ENCODE data around the gene BTG2.
"Not testable (repeated sequence)": the region's sequence is repeated elsewhere in the genome, so short reads cannot be mapped to it uniquely, and the experiment has no call there.

BTG2 gene

GRCh38 chr1:203314025-203314759, 8.9 kb downstream of the BTG2 start:
- not testable (repeated sequence) for DNase-seq (ENCODE audit: low read depth in 4 of 4, low spot score in 1 of 4)

- no peak for DNase-seq (ENCODE audit: low read depth in 4 of 4, low spot score in 1 of 4)
Observed at GRCh38 chr1:203316626-203317093, 11.3 kb downstream of the BTG2 start.

DNA sequence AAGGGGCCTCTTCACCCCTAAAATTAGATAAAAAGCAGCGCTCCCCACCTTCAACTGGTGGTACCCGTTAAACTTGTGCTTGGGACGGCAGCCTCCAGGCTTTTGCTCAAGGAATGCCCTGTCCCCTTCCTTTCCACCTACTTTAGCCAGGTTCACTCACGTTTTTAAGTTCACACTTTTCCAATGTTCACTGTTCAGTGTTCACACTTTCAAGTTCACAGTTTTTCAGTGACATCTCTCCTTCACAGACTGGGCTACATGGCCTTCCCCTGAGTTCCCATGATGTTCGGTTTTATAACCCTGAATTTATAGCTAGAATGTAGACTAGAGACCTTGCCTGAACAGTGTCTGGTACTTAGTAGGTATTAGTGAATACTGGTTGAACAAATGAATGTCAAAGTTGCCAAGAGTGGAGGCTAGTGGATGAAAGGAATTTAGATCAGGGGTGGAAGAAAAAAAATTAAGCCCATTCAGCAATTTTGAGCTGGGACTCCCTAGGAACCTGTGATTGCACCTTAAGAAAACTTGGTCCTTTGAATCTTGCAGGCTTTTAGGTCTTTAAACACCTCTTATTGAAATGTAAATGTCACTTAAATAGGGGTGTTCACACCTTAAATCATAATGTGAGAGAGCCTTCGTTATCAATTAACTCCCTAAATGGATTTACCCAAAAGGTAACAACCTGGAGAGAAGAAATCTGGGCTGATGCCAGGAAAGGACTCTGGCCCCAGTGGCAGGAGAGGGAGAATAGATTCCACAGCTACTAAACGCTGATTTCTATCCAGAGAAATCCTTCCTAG, 12.3 kb downstream of the BTG2 start:
- DNase-seq (ENCODE audit: low read depth in 4 of 4, low spot score in 1 of 4), result no peak

DNA sequence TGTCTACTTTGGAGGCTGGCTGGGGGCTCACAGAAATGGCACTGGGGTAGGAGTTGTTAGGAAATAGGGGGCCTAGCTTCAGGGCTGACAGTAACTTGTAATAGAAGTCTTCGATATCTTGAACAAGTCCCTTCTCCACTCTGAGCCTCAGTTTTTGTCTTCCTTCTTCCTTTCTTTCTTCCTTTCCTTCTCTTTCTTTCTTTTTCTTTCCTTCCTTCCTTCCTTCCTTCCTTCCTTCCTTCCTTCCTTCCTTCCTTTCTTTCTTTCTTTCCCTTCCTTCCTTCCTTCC, 12.9 kb downstream of the BTG2 start:
- no peak for DNase-seq (ENCODE audit: low read depth in 4 of 4, low spot score in 1 of 4)

DNA sequence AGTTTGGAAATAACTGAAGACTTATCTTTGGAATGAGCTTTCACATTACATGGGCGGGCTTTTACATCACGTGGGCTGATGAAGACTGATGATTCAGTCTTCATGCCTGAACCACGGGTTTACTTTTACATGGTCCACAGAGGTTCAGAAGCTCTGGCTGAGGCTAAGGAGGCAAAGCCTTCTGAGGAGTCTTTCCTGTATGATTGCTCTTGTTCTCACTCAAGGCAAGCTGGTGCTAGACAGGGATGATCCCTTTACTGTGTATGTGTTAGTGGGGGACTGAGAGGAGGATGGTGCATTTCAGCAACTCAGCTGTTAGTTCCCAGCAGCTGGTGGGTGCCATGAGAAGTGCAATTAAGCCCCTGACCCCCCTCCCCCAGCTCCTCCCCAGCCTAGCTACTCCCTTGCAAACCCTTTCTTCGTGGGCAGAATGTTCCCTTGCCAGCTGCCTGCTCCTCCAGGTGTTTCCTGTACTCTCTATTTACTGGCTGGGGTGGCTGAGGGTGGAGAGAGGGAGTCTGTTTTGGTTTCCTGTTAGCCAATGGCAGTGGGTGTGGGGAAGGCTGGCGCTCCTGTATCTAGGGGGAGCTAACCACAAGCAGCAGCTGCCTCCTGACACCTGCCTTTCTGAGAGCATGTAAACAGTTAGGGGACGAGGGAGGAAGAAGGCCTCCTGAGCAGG, 15.4 kb downstream of the BTG2 start:
- peak in 1 of 4 experiments; percentile 21 for DNase-seq (ENCODE audit: low read depth in 4 of 4, low spot score in 1 of 4)

DNA sequence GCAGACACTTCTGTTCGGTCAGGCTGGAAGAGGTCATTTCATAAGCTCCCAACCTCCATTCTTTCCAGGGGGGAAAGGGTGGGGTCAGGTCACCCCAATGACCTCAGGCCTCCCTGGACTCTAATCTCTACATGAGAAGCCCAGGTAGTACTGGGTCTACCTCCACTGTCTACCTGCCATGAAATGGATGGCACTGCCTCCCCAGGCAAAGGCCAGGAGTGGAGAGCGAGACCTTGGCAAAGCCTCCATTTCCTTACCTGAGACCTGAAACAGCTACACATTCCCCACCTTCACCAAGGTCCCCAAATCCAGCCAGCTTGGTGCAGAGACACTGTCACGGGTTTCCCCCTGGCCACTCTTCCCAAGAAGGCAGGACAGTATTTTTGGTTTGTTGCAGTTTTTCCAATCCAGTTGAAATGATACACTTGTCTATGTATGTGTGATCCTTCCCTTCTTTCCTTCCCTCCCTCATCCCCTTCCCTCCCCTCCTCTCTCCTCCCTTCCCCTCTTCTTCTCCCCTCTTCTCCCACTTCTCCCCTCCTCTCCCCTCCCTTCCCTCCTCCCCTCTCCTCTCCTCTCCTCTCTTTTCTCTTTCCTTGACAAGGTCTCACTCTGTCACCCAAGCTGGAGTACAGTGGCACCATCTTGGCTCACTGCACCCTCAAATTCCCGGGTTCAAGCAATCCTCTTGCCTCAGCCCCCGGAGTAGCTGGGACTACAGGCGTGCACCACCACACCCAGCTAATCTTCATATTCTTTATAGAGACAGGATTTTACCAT, 16.1 kb downstream of the BTG2 start:
- DNase-seq (ENCODE audit: low read depth in 4 of 4, low spot score in 1 of 4), result no peak

- DNase-seq (ENCODE audit: low read depth in 4 of 4, low spot score in 1 of 4), result no peak
Observed at GRCh38 chr1:203322500-203323179, 17.3 kb downstream of the BTG2 start.

DNA sequence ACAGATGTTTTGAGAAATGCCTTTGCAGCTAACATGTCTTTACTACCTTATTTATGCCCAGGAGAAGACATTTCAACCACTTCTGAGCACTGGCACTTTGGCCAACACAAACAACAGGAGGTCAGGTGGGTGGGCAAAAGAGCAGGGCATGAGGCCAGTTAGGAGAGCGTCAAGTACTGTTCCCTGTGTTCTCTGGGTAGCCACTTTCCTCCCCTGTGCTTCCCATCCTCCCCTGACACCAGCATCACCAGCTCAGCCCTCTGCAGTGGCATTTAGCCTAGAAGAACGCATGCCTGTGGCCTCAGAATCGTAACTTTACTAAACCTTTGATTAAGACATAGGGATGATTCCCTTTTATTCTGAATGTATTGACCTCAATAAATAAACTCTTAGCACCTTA, 18.3 kb downstream of the BTG2 start:
- DNase-seq (ENCODE audit: low read depth in 4 of 4, low spot score in 1 of 4), result no peak

- DNase-seq (ENCODE audit: low read depth in 4 of 4, low spot score in 1 of 4), result no peak
Observed at GRCh38 chr1:203324105-203325025, 19.0 kb downstream of the BTG2 start.

- peak in 1 of 4 experiments; percentile 28 for DNase-seq (ENCODE audit: low read depth in 4 of 4, low spot score in 1 of 4)
Observed at GRCh38 chr1:203325026-203325417, 19.7 kb downstream of the BTG2 start.

DNA sequence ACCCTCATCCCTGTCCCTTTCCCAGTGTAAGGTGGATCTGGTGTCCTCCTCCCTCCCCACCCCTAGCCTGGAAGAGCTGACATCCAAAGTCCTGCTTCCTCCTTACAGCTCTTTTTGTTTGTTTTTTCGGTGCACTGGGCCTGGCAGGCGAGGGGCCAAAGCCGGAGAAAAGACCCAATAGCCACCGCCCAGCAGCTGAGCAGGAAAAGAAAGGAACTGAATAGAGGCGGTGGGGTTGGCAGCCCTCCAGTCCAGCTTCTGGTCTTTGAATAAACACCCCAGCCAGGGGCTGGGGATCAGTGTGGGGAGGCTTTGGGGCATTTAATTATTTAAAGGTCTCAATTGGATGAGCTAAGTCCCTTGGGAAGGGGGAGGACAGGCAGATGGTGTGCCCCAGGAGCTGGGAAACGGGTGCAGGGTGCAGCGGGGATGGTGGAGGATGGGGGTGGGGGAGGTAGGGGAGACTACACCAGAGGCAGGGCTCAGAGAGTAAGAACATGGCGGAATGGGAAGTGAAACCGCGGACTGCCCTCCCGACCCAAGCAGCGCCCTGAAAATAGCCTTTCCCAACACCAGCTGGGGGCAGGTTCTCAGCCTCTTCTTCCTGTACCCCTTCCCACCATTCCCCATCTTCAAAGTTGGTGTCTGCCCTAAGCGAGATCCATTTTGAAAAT, 20.2 kb downstream of the BTG2 start:
- DNase-seq (ENCODE audit: low read depth in 4 of 4, low spot score in 1 of 4), result no peak

DNA sequence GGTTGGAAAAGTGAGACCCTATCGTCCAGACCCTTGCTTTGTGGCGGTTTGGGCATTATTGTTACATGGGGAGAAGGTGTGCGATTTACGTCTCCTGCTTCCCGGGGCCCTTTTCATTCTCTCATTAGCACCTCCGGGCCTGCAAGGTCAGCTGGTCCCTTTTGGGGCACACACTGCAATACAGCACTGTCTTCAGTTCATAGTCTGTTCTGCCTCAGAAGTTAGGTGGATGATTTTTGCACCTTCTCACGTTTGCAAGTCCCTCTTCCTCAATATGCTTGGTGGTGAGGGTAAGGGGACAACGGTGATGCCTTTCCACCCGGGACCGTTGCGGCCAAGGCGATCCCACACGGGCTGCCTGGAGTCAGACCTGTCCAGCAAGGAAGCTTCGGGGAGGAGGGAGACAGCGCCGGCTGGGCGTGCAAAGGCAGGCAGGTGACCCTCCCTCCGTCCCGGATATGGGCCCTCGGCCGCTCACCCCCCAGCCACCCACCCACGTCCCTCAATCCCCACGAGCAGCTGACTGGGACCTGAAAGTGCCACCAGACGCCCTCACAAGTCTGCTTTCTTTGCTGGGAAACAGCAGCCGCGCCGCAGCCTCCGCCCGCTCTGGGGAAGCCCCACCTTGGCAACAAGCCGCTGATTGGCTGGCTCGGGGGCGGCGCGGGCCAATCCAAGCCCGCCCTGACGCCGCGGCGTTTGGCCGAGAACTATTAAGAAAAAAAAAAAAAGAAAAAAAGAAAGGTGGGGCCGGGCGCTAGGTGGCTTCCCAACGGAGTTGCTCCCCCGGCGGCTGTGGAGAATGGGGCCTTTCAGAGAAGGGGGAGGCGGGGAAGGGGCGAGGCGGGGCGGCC, 21.7 kb downstream of the BTG2 start:
- peak; percentile 78 to 92 (median 86) for DNase-seq (ENCODE audit: low read depth in 4 of 4, low spot score in 1 of 4)

DNA sequence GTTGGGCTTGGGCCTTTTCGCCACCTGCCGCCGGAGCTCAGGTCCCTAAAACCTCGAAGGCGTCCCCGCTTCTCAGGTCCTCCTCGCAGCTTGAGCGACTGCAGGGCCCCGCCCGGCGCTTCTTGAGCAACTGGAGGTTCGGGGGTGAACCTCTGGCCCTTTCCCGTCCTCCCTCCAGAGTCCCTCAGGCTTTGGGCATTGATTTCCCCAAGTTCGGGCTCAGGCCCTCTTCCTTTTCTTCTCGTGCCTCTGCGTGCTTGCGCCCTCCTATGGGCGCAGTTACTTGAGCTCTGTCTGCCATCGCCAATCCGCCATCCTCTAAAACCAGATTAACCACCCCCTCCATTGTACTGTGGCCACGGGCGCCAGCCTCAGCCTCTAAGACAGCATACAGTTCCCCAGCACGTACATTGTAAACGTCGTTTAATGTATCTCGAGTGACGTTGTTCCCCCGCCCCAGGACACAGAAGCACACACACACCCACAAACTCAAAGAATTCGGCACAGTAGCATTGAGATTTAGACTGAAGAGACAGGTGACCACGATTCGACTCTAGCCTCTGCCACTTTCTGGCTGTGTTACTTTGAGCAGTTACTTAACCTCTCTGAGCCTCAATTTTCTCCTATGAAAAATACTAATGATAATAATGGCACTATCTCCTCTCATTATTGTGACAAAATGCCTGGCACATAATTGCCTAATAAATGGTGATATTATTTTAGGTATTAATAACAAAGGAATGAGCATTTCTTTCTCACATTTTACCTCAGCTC, 22.6 kb downstream of the BTG2 start:
- DNase-seq (ENCODE audit: low read depth in 4 of 4, low spot score in 1 of 4), result no peak

- DNase-seq (ENCODE audit: low read depth in 4 of 4, low spot score in 1 of 4), result no peak
Observed at GRCh38 chr1:203328714-203329122, 23.4 kb downstream of the BTG2 start.

DNA sequence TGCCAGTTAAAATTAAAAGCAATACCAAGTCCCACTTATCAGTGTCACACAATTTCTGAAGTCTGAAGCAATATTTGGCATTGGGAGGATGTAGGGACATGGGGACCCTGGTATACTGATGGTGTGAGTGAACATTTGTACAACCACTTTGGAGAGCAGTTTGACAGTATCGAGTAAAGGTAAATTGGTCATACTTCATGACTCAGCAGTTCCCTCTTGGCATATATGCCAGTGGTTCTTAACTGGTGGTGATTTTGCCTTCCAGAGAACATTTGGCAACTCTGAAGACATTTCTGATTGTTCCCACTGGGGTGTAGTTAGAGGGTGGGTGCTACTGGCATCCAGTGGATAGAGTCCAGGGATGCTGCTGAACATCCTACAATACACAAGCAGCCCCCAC, 25.9 kb downstream of the BTG2 start:
- DNase-seq (ENCODE audit: low read depth in 4 of 4, low spot score in 1 of 4), result no peak

GRCh38 chr1:203335503-203335902, 30.2 kb downstream of the BTG2 start:
- no peak for DNase-seq (ENCODE audit: low read depth in 4 of 4, low spot score in 1 of 4)

DNA sequence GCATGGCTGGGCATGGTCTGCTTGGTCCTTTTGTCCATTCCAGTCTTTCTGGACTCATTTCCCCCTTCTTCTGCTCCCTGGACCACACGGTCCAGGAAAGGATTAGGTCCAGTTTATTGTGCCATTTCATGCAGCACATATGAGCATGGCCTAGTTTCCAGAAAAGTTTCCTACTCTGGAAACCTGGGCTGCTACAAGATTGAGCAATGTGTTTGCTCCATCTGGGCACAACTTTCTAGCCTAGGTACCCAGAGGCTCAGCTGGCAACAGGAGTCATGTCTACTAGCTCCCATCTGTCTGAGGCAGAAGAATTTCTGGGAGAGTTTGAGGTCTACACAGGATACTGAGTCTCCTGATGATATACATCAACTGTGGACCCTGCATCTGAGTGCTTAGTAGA, 30.8 kb downstream of the BTG2 start:
- no peak for DNase-seq (ENCODE audit: low read depth in 4 of 4, low spot score in 1 of 4)
